Endothelial cell of umbilical vein (primary cell): Measurements from ENCODE around the gene RNF151. TPM values are rescaled to one million over a fixed set of nuclear protein-coding genes. Genes with fewer than 3 reads are reported as not detected.
"Not testable (repeated sequence)": the region's sequence is repeated elsewhere in the genome, so short reads cannot be mapped to it uniquely, and the experiment has no call there.

Experiments used
- BruUV-seq: library from RNA; stranded (reverse); fragments of 400-500 nt; replicated peaks from 2 replicates; lab custom pipeline; 2021; lab: Mats Ljungman, UMichigan
- CTCF ChIA-PET: fragments of 300-600, 350-600 bp; sonication (Branson Sonifier 250); formaldehyde crosslinking; loops from one replicate; lab custom pipeline; 2021; ENCODE audit warnings: antibody characterized with exemption, inconsistent platforms; lab: Charles Lee
- POLR2A ChIA-PET: fragments of 300-600, 350-600 bp; sonication (Branson Sonifier 250); formaldehyde crosslinking; loops from one replicate; lab custom pipeline; 2021; ENCODE audit warnings: antibody characterized with exemption, inconsistent platforms; lab: Charles Lee
- DNase-seq: peaks from one replicate; pipeline ENCODE4 v3.0.0-alpha.2; 2011; ENCODE audit warnings: low read depth, low spot score
- FAIRE-seq: peaks from 2 replicates; lab custom pipeline; 2011; peaks lifted over from hg19 to GRCh38; lab: Jason Lieb, UNC
- H2AFZ ChIP-seq: 2 replicates; pipeline ENCODE4 v1.6.0; 2012; ENCODE audit warnings: low read depth, low read length, control low read depth, inconsistent platforms
- H3K27ac ChIP-seq: 2 replicates; pipeline ENCODE4 v1.5.1; 2011; ENCODE audit warnings: low read depth, mild to moderate bottlenecking, control low read depth, low read length, moderate library complexity; ENCODE audit not compliant: insufficient read depth
- H3K27me3 ChIP-seq, 2 experiments: 2 replicates each; pipeline versions ENCODE4 v1.6.0 to v1.6.1; 2011; ENCODE audit warnings: low read length in 2 of 2, mixed read lengths in 1 of 2; ENCODE audit not compliant: control insufficient read depth in 2 of 2, insufficient read depth in 2 of 2
- H3K36me3 ChIP-seq, 2 experiments: 2 replicates in 1 of 2; 3 replicates in 1 of 2; pipeline ENCODE4 v1.5.1; 2011; ENCODE audit warnings: low read length in 2 of 2, mild to moderate bottlenecking in 1 of 2, moderate library complexity in 1 of 2; ENCODE audit not compliant: control insufficient read depth in 2 of 2, insufficient read depth in 2 of 2; ENCODE audit errors: extremely low read depth in 1 of 2
- H3K4me1 ChIP-seq: 3 replicates; pipeline ENCODE4 v1.5.1; 2011; ENCODE audit warnings: mild to moderate bottlenecking, low read length; ENCODE audit not compliant: control insufficient read depth, insufficient read depth; ENCODE audit errors: extremely low read depth
- H3K4me2 ChIP-seq: 2 replicates; pipeline ENCODE4 v1.6.1; 2011; ENCODE audit warnings: low read length, control low read depth, mixed read lengths; ENCODE audit not compliant: insufficient read depth
- H3K4me3 ChIP-seq, 3 experiments: fragments of 200-600 bp in 1 of 3; sonication (generic), shearing (Covaris generic) in 1 of 3; replicated peaks in 1 of 3; 2 replicates each; pipeline ENCODE4 v1.5.1; 2011 to 2016; ENCODE audit warnings: control low read depth in 3 of 3, low read length in 3 of 3, mild to moderate bottlenecking in 2 of 3, inconsistent platforms in 1 of 3, low read depth in 1 of 3, moderate library complexity in 1 of 3; ENCODE audit not compliant: insufficient read depth in 1 of 3
- H3K79me2 ChIP-seq: 2 replicates; pipeline ENCODE4 v1.6.0; 2012; ENCODE audit warnings: low read length, inconsistent platforms; ENCODE audit not compliant: control insufficient read depth, insufficient read depth
- H3K9ac ChIP-seq: replicated peaks from 2 replicates; pipeline ENCODE3; 2011; ENCODE audit warnings: low read length, control low read depth; ENCODE audit not compliant: insufficient read depth; ENCODE audit errors: extremely low read depth
- H3K9me1 ChIP-seq: replicated peaks from 3 replicates; pipeline ENCODE4 v1.6.0; 2011; ENCODE audit warnings: mild to moderate bottlenecking, low read length; ENCODE audit not compliant: control insufficient read depth, insufficient read depth; ENCODE audit errors: extremely low read depth
- H3K9me3 ChIP-seq: replicated peaks from 2 replicates; pipeline ENCODE4 v1.5.1; 2012; ENCODE audit warnings: low read length, inconsistent platforms; ENCODE audit not compliant: control insufficient read depth, insufficient read depth
- H4K20me1 ChIP-seq: replicated peaks from 2 replicates; pipeline ENCODE3; 2011; ENCODE audit warnings: mild to moderate bottlenecking, low read length; ENCODE audit not compliant: control insufficient read depth, insufficient read depth; ENCODE audit errors: extremely low read depth
- CTCF ChIP-seq, 2 donors: IDR thresholded peaks; 1 replicate in 1 of 2; 2 replicates in 1 of 2; pipeline ENCODE4 v1.5.1; 2011; ENCODE audit warnings: low read length in 2 of 2, mild to moderate bottlenecking in 2 of 2, moderate library complexity in 2 of 2, control low read depth in 1 of 2, inconsistent platforms in 1 of 2, low read depth in 1 of 2; ENCODE audit not compliant: insufficient read depth in 1 of 2; ENCODE audit errors: extremely low read depth in 1 of 2
- EZH2 ChIP-seq: IDR thresholded peaks from 2 replicates; pipeline ENCODE4 v1.6.1; 2012; ENCODE audit warnings: borderline replicate concordance, low read depth, mild to moderate bottlenecking, moderate library complexity, low read length, inconsistent platforms; ENCODE audit not compliant: severe bottlenecking
- FOS ChIP-seq: IDR thresholded peaks from 2 replicates; pipeline ENCODE4 v1.6.1; 2011; ENCODE audit warnings: mild to moderate bottlenecking, low read length, moderate library complexity, borderline replicate concordance; ENCODE audit not compliant: insufficient read depth
- GATA2 ChIP-seq: IDR thresholded peaks from 2 replicates; pipeline ENCODE4 v1.7.0; 2011; ENCODE audit warnings: low read depth, mild to moderate bottlenecking, moderate library complexity, mixed read lengths, low read length; ENCODE audit not compliant: insufficient read length, insufficient read depth
- JUN ChIP-seq: IDR thresholded peaks from 2 replicates; pipeline ENCODE4 v1.6.1; 2011; ENCODE audit warnings: borderline replicate concordance, low read depth; ENCODE audit not compliant: insufficient read length, insufficient read depth
- MAX ChIP-seq: IDR thresholded peaks from 2 replicates; pipeline ENCODE4 v1.6.1; 2011; ENCODE audit not compliant: insufficient read depth, insufficient read length
- MYC ChIP-seq: IDR thresholded peaks from one replicate; pipeline ENCODE4 v1.6.1; 2011; ENCODE audit warnings: mild to moderate bottlenecking, low read depth, low read length
- POLR2A ChIP-seq: IDR thresholded peaks from 2 replicates; pipeline ENCODE4 v1.6.1; 2012; ENCODE audit warnings: low read depth, mild to moderate bottlenecking, control low read depth, low read length
- POLR2AphosphoS5 ChIP-seq: IDR thresholded peaks from 2 replicates; pipeline ENCODE4 v1.6.1; 2012; ENCODE audit warnings: low read depth, mild to moderate bottlenecking, control low read depth, low read length, moderate library complexity; ENCODE audit not compliant: insufficient read depth
- dilution Hi-C: fragments of 300-500 bp; cut with MboI; formaldehyde crosslinking; loops from one replicate; pipeline ENCODE4 v1.15.0; 2019; ENCODE audit warnings: low sequenced_read_pairs; ENCODE audit not compliant: extremely low pct_ligation_motif_present
- intact Hi-C: fragments of 100-400 bp; cut with micrococcal nuclease; formaldehyde crosslinking; loops from one replicate; pipeline ENCODE4 v1.10.0; 2022
- polyA plus RNA-seq, 4 experiments: library from polyadenylated mRNA; depleted of rRNA in 3 of 4; stranded (reverse) in 3 of 4; unstranded in 1 of 4; fragments of >200 nt; gene quantifications; 2 replicates each; pipeline versions ENCODE4 v1.2.1 to v1.2.3, GENCODE V29; 2011 to 2012; ENCODE audit warnings: missing spikeins in 1 of 4
- total RNA-seq: library from RNA; stranded (reverse); gene quantifications from 2 replicates; pipeline ENCODE4 v1.2.3, GENCODE V29; 2021

RNF151 gene
- total and polyA plus RNA-seq, 2 donors (not counting 3 experiments of a cell fraction or from before 2014, with no cell fraction given) = not detected

GRCh38 chr16:1958143-1958491 lies 8.5 kb upstream of the RNF151 start:
- H3K9ac ChIP-seq, DNase-seq, H3K9me3 ChIP-seq, H3K27ac ChIP-seq, H3K4me3 ChIP-seq, dilution Hi-C loops, CTCF ChIA-PET, intact Hi-C loops, H3K4me2 ChIP-seq, FAIRE-seq, BruUV-seq, H3K9me1 ChIP-seq, H4K20me1 ChIP-seq, H2AFZ ChIP-seq, H3K27me3 ChIP-seq, POLR2A ChIA-PET: not testable (repeated sequence)
- H3K4me1 ChIP-seq = peaks cover 11% of the 10 kb centered on the region
- H3K36me3 ChIP-seq = peaks cover 8 to 13% of the 10 kb centered on the region in 2 experiments
- peaks cover 24% of the 10 kb centered on the region for H3K79me2 ChIP-seq

- CTCF ChIA-PET = no interaction called here
- Histone ChIP-seq H3K36me3 (peaks cover 8 to 17% of the 10 kb centered on the region in 2 experiments), H4K20me1 (no peaks in the 10 kb centered on the region), H3K4me2 (peak overlapping the region; percentile 7), H3K4me3 (no peak overlapping the region), H3K9me3 (no peaks in the 10 kb centered on the region), H2AFZ (peak overlapping the region; percentile 51), H3K9me1 (no peaks in the 10 kb centered on the region), H3K27ac (no peak overlapping the region), H3K79me2 (peaks cover 31% of the 10 kb centered on the region), H3K4me1 (peaks cover 18% of the 10 kb centered on the region), H3K27me3 (no peaks in the 10 kb centered on the region), H3K9ac (no peak overlapping the region)
- dilution Hi-C loops = no loop called here
- FAIRE-seq = no peak
- intact Hi-C loops = loop anchor here (1.0 kb wide), 1 partner anchor 15 kb away; the partner anchor contains the start of gene MSRB1
- BruUV-seq = no TSS peak
- POLR2A ChIA-PET = no interaction called here
- no peak for DNase-seq
- TF ChIP-seq POLR2AphosphoS5 = no peak
- no peak for TF ChIP-seq FOS
- no peak for TF ChIP-seq JUN
- TF ChIP-seq MAX = no peak
- TF ChIP-seq EZH2 = no peak
- no peak for TF ChIP-seq POLR2A
- no peak for TF ChIP-seq MYC
- no peak for TF ChIP-seq CTCF (IDR thresholded peaks at IDR 0.05; ENCODE audit: extremely low read depth in 1 of 2, insufficient read depth in 1 of 2, low read depth in 1 of 2, low read length in 2 of 2)
- TF ChIP-seq GATA2 = no peak
Observed at GRCh38 chr16:1958715-1959268, 7.9 kb upstream of the RNF151 start.
